Fibroblast of peridontal ligament (primary cell): ENCODE results near the gene SLC5A12.
"Not testable (repeated sequence)": the region's sequence is repeated elsewhere in the genome, so short reads cannot be mapped to it uniquely, and the experiment has no call there.

Source experiments
- DNase-seq: peaks from one replicate; pipeline ENCODE4 v3.0.0-alpha.2; 2010; ENCODE audit errors: extremely low read depth

SLC5A12 gene

DNA sequence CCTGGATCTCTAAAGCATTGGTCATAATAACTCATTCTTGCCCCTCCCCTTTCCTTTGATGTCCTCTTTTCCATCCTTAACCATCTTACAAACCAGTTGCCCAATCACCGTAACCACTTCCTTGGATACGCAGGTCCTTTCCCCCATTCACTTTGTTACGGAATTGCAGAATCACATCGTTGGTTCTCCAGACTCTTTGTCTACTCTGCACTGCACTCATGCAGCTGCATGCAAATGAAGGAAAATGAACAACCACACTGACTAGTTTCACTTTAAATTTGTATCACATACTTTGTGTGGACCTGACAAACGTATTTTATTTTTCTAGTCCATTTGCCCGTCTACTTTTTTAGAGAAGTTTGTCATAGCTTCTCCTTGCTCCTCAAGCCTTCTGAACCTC, 69.9 kb downstream of the SLC5A12 start:
- no peak for DNase-seq

DNA sequence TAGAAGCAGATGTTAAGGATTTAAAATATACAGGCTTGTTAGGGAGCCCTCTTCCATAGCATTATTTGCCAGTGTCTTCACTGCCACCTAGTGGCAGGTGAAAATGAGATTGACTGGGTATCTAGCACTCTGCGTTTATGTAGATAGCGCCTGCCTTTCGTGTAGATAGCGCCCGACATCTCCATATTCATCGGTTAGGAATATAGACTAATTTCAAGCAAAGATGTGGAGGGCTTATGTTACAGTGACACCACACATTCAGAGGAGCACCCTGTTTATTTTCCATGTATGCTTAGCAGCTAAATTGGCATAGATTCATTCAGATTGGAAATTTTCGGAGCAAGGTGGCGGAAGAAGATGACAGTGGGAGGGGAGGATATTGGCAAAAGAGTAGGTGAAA, 72.0 kb downstream of the SLC5A12 start:
- DNase-seq: peak; percentile 80

DNA sequence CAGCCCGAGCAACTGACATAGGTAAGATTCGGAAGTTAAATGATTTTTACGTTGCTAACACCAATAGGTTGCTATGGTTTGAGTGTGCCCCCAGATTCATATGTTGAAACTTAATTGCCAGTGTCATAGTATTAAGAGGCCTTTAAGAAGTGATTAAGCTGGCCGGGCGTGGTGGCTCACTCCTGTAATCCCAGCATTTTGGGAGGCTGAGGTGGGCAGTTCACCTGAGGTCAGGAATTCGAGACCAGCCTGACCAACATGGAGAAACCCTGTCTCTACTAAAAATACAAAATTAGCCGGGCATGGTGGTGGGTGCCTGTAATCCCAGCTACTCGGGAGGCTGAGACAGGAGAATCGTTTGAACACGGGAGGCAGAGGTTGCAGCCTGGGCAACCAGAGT, 78.5 kb downstream of the SLC5A12 start:
- not testable (repeated sequence) for DNase-seq

DNA sequence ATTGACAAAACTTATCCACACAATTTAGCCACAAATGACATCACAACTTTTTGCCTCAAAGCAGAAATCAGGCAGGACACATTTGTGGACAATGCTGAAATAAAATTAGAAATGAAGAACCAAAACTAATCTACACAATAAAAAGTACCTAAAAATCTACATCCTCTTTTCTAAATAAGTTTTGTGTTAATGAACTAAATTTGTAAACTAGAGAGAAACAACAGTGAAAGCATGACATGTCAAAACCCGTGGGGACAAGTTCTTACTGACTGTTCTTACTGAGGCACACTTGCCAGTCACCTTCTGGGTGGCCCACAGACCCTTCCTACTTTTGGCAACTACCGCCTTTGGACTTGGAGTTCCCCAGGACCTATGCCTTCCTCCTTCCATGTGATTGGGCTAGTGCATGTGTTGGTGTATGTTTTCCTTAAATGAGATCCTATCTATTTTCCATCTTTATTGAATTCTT, 89.1 kb downstream of the SLC5A12 start:
- DNase-seq: no peak

DNA sequence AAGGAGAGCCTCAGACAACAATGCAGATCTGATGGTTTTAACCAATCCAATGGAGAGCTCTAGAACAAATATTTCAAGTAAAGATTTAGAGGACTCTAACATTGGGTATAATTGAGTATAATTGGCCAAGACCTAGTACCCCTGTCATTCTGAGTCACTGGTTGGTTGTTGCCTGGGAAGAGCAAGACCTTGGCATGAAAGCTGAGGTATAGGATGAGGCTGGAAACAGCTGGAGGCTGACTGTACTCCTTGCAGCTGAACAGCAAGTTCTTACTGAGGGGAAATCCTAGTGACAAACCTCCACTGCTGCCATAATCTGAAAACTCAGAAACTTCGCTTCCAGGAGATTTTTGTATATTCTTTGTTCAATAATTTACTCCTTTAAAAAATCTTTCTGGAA, 95.5 kb downstream of the SLC5A12 start:
- DNase-seq: peak; percentile 29

DNA sequence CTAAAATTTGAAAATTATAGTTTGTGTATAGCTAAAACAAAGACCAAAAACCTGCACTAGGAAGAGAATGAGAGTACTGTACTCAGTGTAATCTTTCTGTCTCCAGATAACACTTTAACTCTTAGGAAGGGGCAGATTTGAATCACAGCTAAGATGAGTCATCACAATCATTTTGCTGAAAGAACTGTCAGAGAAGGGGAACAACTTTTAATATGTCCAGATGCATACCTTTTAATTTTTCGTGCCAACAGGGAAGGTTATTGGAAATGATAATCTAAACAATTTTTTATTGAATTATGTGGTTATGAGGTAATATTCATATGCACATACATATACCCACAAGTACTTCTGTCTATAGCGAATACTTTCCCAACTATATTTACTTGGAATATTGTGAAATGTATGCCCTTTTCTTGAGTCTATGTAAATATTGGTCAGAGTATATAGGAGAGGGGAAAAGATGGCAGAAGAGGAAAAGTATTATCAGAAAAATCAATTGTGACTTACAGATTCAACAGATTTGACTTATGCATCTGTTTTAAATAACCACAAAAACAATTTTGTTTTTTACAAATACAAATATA, 98.7 kb downstream of the SLC5A12 start:
- DNase-seq: peak; percentile 30

DNA sequence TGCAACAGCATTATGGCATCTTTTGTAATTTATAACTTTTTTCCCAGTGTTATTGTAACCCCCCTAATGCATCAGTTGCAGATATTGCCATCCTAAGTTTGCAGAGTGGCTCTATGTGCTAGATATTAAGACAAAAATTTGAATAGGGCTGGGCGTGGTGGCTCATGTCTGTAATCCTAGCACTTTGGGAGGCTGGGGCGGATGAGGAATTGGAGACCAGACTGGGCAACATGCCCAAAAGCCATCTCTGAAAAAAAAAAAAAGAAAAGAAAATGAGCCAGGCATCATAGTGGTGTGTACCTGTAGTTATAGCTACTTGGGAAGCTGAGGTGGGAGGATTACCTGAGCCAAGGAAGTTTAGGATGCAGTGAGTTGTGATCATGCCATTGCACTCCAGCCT, 99.7 kb downstream of the SLC5A12 start:
- DNase-seq: no peak

DNA sequence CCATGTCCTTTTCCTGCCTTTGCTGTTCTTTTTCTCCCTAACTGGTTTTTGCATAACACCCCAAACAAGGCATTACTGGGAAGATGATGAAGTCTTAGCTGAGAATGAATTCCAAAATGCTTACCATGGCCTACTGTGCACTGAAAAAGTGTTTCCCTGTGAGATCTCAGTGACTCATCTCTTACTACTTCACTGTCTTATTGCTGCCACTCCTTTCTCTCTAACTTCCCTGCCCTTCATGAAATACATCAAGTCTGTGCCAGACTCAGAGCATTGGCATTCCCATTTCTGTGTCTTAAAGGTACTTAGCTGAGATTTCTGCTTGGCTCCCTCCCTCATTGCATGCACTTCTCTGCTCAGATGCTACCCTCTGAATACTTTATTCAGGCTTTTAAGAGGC, 100.7 kb downstream of the SLC5A12 start:
- peak; percentile 79 for DNase-seq

DNA sequence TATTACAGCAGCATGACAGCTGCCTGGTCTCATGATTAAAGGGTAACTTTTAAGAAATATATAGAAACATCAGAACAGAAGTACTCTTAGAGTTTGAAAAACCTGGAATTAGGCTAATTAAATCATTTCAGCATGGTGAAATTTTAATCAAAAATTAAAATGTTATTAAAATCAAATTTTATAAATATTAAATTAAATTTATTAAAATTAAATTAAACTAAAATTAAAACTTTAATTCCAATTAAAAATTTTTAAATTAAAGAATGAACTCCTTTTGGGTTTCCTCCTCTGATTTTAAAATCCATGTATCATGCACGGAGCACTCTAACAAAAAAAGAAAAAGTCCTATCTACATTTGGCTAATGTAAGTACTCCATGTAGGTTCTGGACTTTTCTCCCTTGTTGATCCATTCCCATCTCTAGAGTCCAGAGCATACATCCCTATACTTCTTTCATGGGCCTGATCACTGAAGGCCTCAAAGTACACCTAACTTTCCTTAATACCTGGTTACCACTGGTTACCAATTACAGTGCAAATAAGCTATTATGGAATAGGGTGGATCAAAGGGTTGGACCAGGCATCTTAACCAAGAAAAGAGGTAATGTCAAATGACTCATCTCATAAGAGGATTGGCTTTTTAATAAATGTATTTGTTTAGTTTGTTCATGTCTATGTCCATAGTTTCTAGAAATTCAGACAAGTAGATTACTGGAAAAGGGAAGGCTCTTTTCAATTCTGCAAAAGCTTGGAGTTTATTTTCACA, 101.4 kb downstream of the SLC5A12 start:
- peak; percentile 1 for DNase-seq

DNA sequence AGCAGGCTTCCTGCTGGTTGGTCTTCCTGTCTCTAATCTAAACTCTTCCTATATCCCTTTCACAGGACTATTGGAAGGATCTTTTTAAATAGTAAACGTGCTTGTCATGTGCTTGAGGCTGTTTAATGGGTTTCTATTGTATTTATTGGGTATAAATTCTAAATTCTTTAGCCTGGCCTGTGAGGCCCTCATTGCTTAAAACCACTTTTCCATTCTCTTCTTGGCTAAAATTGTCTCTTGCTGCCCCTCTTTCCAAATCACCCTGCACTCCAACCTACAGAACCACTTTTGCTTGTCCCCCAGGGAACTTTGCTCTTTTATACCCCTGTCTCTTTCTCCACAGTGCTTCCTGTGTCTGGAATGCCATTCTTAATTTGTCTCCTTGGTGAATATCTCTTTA, 103.4 kb downstream of the SLC5A12 start:
- DNase-seq: no peak
